ENCODE results near the gene SLC7A8.

- TF ChIP-seq CTCF (IDR thresholded peaks at IDR 0.05): no peak
- TF ChIP-seq POLR2A (IDR thresholded peaks at IDR 0.05): no peak
- TF ChIP-seq EP300 (IDR thresholded peaks at IDR 0.05): no peak
- TF ChIP-seq POLR2AphosphoS5 (IDR thresholded peaks at IDR 0.05): no peak
Measured at GRCh38 chr14:23209651-23210423, 26.4 kb upstream of the SLC7A8 start.
